HepG2 (cell line): Measurements from ENCODE around the gene ZBBX. TPM values are rescaled to one million over a fixed set of nuclear protein-coding genes. Genes with fewer than 3 reads are reported as not detected.

Experiments used
- ATAC-seq: fragments of 200-7000 bp; cut with Tn5 transposase; 3 replicates; pipeline ENCODE4 v1.9.1; 2020; ENCODE audit warnings: mild to moderate bottlenecking, moderate library complexity
- BruUV-seq: library from RNA; stranded (reverse); fragments of 400-500 nt; replicated peaks from 2 replicates; lab custom pipeline; 2021; lab: Mats Ljungman, UMichigan
- CTCF ChIA-PET: fragments of 300-600 bp; formaldehyde crosslinking; extraction: SDS; loops from one replicate; lab custom pipeline; 2021; ENCODE audit warnings: low total read pairs, inconsistent platforms, low intra/inter-chr PET ratio; lab: Yijun Ruan, JAX
- POLR2A ChIA-PET: fragments of 350-600 bp; sonication (Branson Sonifier 250); formaldehyde crosslinking; loops from one replicate; lab custom pipeline; 2020; ENCODE audit warnings: antibody characterized with exemption, inconsistent platforms; lab: Yijun Ruan, JAX
- DNase-seq: peaks from one replicate; pipeline ENCODE4 v3.0.0-alpha.2; 2015; ENCODE audit warnings: low spot score
- FAIRE-seq: peaks from 3 replicates; lab custom pipeline; 2011; peaks lifted over from hg19 to GRCh38; lab: Jason Lieb, UNC
- H2AFZ ChIP-seq: one replicate; pipeline ENCODE4 v1.6.1; 2011; ENCODE audit warnings: low read length, inconsistent platforms
- H3K27ac ChIP-seq: fragments of 300-600 bp; 3 replicates; pipeline ENCODE4 v1.8.0; 2011; ENCODE audit warnings: mixed run types, mild to moderate bottlenecking, mixed read lengths, low read length, inconsistent platforms; ENCODE audit not compliant: insufficient read depth; ENCODE audit errors: extremely low read length
- H3K27me3 ChIP-seq, 2 experiments: fragments of 200-600 bp in 1 of 2; 2 replicates in 1 of 2; 3 replicates in 1 of 2; pipeline versions ENCODE4 v1.6.0 to v1.8.0; 2011; ENCODE audit warnings: low read length in 2 of 2, mild to moderate bottlenecking in 2 of 2, moderate library complexity in 2 of 2, inconsistent platforms in 1 of 2; ENCODE audit not compliant: insufficient read depth in 2 of 2, control insufficient read depth in 1 of 2
- H3K36me3 ChIP-seq, 2 experiments: fragments of 200-600 bp in 1 of 2; replicated peaks in 1 of 2; 2 replicates in 1 of 2; 3 replicates in 1 of 2; pipeline versions ENCODE4 v1.5.1 to v1.8.0; 2011; ENCODE audit warnings: low read length in 2 of 2, inconsistent platforms in 1 of 2; ENCODE audit not compliant: insufficient read depth in 2 of 2, control insufficient read depth in 1 of 2
- H3K4me1 ChIP-seq: 2 replicates; pipeline ENCODE4 v1.5.1; 2012; ENCODE audit warnings: low read length, inconsistent platforms; ENCODE audit not compliant: insufficient read depth
- H3K4me2 ChIP-seq: 2 replicates; pipeline ENCODE4 v1.6.0; 2011; ENCODE audit warnings: low read depth, low read length, inconsistent platforms
- H3K4me3 ChIP-seq, 3 experiments: fragments of 200-600 bp in 1 of 3; sonication (generic), shearing (Covaris generic) in 1 of 3; replicated peaks in 1 of 3; 2 replicates each; pipeline ENCODE4 v1.5.1; 2011 to 2016; ENCODE audit warnings: low read length in 3 of 3, inconsistent platforms in 2 of 3, low read depth in 2 of 3, mild to moderate bottlenecking in 2 of 3, control low read depth in 1 of 3, mixed read lengths in 1 of 3; ENCODE audit not compliant: insufficient read depth in 1 of 3
- H3K79me2 ChIP-seq: one replicate; pipeline ENCODE4 v1.6.1; 2011; ENCODE audit warnings: low read length, inconsistent platforms; ENCODE audit not compliant: insufficient read depth
- H3K9ac ChIP-seq: 2 replicates; pipeline ENCODE4 v1.6.0; 2011; ENCODE audit warnings: mild to moderate bottlenecking, low read depth, low read length, inconsistent platforms; ENCODE audit not compliant: insufficient read depth
- H3K9me3 ChIP-seq: 2 replicates; pipeline ENCODE4 v1.5.1; 2012; ENCODE audit warnings: mild to moderate bottlenecking, low read length
- H4K20me1 ChIP-seq: 2 replicates; pipeline ENCODE4 v1.6.0; 2011; ENCODE audit warnings: inconsistent platforms, mild to moderate bottlenecking, low read length, moderate library complexity; ENCODE audit not compliant: insufficient read depth
- CAMTA2 ChIP-seq: sonication (generic); formaldehyde crosslinking; IDR thresholded peaks from 2 replicates; pipeline ENCODE4 v1.4.0; 2020; ENCODE audit warnings: mild to moderate bottlenecking, missing genetic modification reagents, borderline replicate concordance
- FOSL2 ChIP-seq: sonication (generic); formaldehyde crosslinking; IDR thresholded peaks from 2 replicates; pipeline ENCODE4 v1.4.0; 2020; ENCODE audit warnings: missing genetic modification reagents
- HIVEP1 ChIP-seq: sonication (generic); formaldehyde crosslinking; IDR thresholded peaks from 2 replicates; pipeline ENCODE4 v1.4.0; 2020; ENCODE audit warnings: mild to moderate bottlenecking, missing genetic modification reagents
- KLF9 ChIP-seq: IDR thresholded peaks from 2 replicates; pipeline ENCODE4 v1.6.1; 2016; ENCODE audit warnings: low read depth
- NR2F6 ChIP-seq, 2 experiments: IDR thresholded peaks; 2 replicates each; pipeline ENCODE4 v1.6.1; 2016; ENCODE audit warnings: antibody characterized with exemption in 1 of 2, mild to moderate bottlenecking in 1 of 2
- PHF8 ChIP-seq: sonication (generic); formaldehyde crosslinking; IDR thresholded peaks from 2 replicates; pipeline ENCODE4 v1.5.0; 2020; ENCODE audit warnings: missing genetic modification reagents
- POGZ ChIP-seq: sonication (generic); formaldehyde crosslinking; IDR thresholded peaks from 2 replicates; pipeline ENCODE4 v1.4.0; 2020; ENCODE audit warnings: mild to moderate bottlenecking, missing genetic modification reagents
- RAD21 ChIP-seq: fragments of 450-650 bp; formaldehyde crosslinking; IDR thresholded peaks from 2 replicates; pipeline ENCODE4 v1.5.0; 2020; ENCODE audit warnings: mild to moderate bottlenecking
- RFX3 ChIP-seq: IDR thresholded peaks from 2 replicates; pipeline ENCODE4 v1.6.1; 2016; ENCODE audit warnings: missing biosample characterization, missing genetic modification reagents
- SMC3 ChIP-seq: IDR thresholded peaks from 2 replicates; pipeline ENCODE4 v1.6.1; 2011; ENCODE audit warnings: low read length, improper control_type of control experiment
- STAG1 ChIP-seq: sonication (generic); formaldehyde crosslinking; IDR thresholded peaks from 2 replicates; pipeline ENCODE4 v1.4.0; 2020; ENCODE audit warnings: missing genetic modification reagents
- WGBS: methylation state at CpG from one replicate; pipeline ENCODE4 v1.1.6; 2017; ENCODE audit warnings: low lambda C conversion rate; 5-methylcytosine and 5-hydroxymethylcytosine counted together
- in situ Hi-C: cut with HindIII; loops from 2 replicates; pipeline ENCODE4 v1.10.0; 2017; ENCODE audit warnings: low pct_unique_long_range_greater_than_20kb; ENCODE audit not compliant: extremely low pct_ligation_motif_present
- intact Hi-C: fragments of 100-400 bp; cut with micrococcal nuclease; formaldehyde crosslinking; loops from one replicate; pipeline ENCODE4 v1.10.0; 2022; ENCODE audit not compliant: unreplicated experiment
- polyA plus RNA-seq, 8 experiments: library from polyadenylated mRNA; depleted of rRNA in 3 of 8; stranded (reverse) in 7 of 8; unstranded in 1 of 8; fragments of >200 nt; fragmentation: Illumina TruSeq in 4 of 8; extraction: Trizol in 4 of 8; gene quantifications; 2 replicates each; pipeline versions ENCODE4 v1.2.1 to v1.2.3, GENCODE V29; 2011 to 2016; ENCODE audit warnings: low read depth in 4 of 8, missing spikeins in 1 of 8, mixed read lengths in 1 of 8; ENCODE audit not compliant: insufficient read depth in 1 of 8
- total RNA-seq, 5 experiments: library from RNA; depleted of rRNA; stranded (reverse); fragments of >200 nt; fragmentation: Illumina TruSeq; extraction: Trizol; gene quantifications; 2 replicates each; pipeline ENCODE4 v1.2.3, GENCODE V29; 2016; ENCODE audit warnings: low read depth in 1 of 5
- TF ChIP-seq, protein P1 (sequence below), 2 experiments: sonication (generic) in 1 of 2; formaldehyde crosslinking in 1 of 2; IDR thresholded peaks; 2 replicates each; pipeline versions ENCODE4 v1.4.0 to v1.6.1; 2018 to 2020; ENCODE audit warnings: missing genetic modification reagents in 2 of 2, borderline replicate concordance in 1 of 2, low read depth in 1 of 2, mild to moderate bottlenecking in 1 of 2, missing biosample characterization in 1 of 2
- TF ChIP-seq, protein P2 (sequence below): sonication (generic); formaldehyde crosslinking; IDR thresholded peaks from 2 replicates; pipeline ENCODE4 v1.5.1; 2020; ENCODE audit warnings: mild to moderate bottlenecking, missing genetic modification reagents, borderline replicate concordance
- TF ChIP-seq, protein P3 (sequence below): sonication (generic); formaldehyde crosslinking; IDR thresholded peaks from 2 replicates; pipeline ENCODE4 v1.8.1; 2023; ENCODE audit warnings: mild to moderate bottlenecking, missing genetic modification reagents
- TF ChIP-seq, protein P4 (sequence below), 2 experiments: fragments of 450-650 bp in 1 of 2; sonication (generic) in 1 of 2; formaldehyde crosslinking; IDR thresholded peaks; 2 replicates each; pipeline versions ENCODE4 v1.5.0 to v1.8.0; 2020 to 2022; ENCODE audit warnings: mild to moderate bottlenecking in 1 of 2, missing genetic modification reagents in 1 of 2
- TF ChIP-seq, protein P5 (sequence below): sonication (generic); formaldehyde crosslinking; IDR thresholded peaks from 2 replicates; pipeline ENCODE4 v1.5.0; 2020; ENCODE audit warnings: mild to moderate bottlenecking, missing genetic modification reagents, moderate library complexity

The ZBBX gene
- total and polyA plus RNA-seq, 2 of the 13 experiments (the other 11 are each of a cell fraction or from before 2014, with no cell fraction given) = not detected

DNA sequence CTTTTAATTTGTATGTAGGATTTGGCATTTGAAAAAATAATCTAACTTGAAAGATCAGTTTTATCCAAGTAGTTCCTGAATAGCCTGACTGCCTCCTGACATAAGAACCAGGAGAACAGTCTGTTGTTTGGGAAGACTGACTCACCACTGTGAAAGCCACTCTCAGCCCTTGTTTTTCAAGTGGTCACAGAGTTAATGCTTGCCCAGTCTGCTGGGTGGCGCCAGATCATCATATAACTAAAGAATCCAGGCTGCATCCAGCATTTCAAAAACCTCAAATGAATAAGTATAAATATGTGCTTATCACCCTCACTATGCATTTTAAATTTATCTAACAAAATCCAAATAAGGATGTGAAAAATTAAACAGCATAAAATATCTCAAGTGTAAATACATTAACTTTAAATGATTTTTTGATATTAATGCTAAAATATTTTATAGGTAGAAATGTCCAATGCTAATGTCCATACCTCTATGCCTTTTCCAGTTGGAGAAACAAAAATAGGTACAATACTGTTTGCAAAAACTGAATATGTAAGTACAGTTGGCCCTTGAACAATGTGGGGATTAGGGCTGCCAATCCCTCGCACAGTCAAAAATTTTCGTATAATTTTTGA, 26.9 kb upstream of the ZBBX start:
- Histone ChIP-seq H3K9ac (no peak overlapping the region), H3K4me1 (no peaks in the 10 kb centered on the region), H3K4me2 (no peak overlapping the region), H3K27ac (no peak overlapping the region), H3K9me3 (no peaks in the 10 kb centered on the region), H3K27me3 (no peaks in the 10 kb centered on the region), H3K79me2 (no peaks in the 10 kb centered on the region), H3K4me3 (no peak overlapping the region), H3K36me3 (no peaks in the 10 kb centered on the region), H2AFZ (no peak overlapping the region), H4K20me1 (no peaks in the 10 kb centered on the region)
- POLR2A ChIA-PET = no interaction called here
- intact Hi-C loops (loop anchor here (1.0 to 10.0 kb wide), 5 partner anchors 86 to 638 kb away; no protein-coding TSS in a partner anchor), in situ Hi-C loops (loop anchor here (5.0 to 25.0 kb wide), 2 partner anchors 280 to 475 kb away; no protein-coding TSS in a partner anchor)
- BruUV-seq = no TSS peak
- TF ChIP-seq, protein P1, sequence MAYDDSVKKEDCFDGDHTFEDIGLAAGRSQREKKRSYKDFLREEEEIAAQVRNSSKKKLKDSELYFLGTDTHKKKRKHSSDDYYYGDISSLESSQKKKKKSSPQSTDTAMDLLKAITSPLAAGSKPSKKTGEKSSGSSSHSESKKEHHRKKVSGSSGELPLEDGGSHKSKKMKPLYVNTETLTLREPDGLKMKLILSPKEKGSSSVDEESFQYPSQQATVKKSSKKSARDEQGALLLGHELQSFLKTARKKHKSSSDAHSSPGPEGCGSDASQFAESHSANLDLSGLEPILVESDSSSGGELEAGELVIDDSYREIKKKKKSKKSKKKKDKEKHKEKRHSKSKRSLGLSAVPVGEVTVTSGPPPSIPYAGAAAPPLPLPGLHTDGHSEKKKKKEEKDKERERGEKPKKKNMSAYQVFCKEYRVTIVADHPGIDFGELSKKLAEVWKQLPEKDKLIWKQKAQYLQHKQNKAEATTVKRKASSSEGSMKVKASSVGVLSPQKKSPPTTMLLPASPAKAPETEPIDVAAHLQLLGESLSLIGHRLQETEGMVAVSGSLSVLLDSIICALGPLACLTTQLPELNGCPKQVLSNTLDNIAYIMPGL (CRISPR knock-in tag; IDR thresholded peaks at IDR 0.05; ENCODE audit: borderline replicate concordance in 1 of 2, low read depth in 1 of 2) = 0 out of 4 replicates have a peak, but pooled peaks of 1 of the 2 experiments have one; percentile 20
- peak; percentile 84 for TF ChIP-seq STAG1 (CRISPR knock-in tag)
- TF ChIP-seq NR2F6 (IDR thresholded peaks at IDR 0.05) = no peak
- TF ChIP-seq NR2F6 (CRISPR knock-in tag; IDR thresholded peaks at IDR 0.05) = peak; percentile 12; the same call in 1 of the 2 replicates
- peak; percentile 65 for TF ChIP-seq RAD21
- TF ChIP-seq FOSL2 (CRISPR knock-in tag) = peak; percentile 48; the same call in 1 of the 2 replicates
- no peak for TF ChIP-seq HIVEP1 (CRISPR knock-in tag)
- no peak for TF ChIP-seq POGZ
- TF ChIP-seq, protein P2, sequence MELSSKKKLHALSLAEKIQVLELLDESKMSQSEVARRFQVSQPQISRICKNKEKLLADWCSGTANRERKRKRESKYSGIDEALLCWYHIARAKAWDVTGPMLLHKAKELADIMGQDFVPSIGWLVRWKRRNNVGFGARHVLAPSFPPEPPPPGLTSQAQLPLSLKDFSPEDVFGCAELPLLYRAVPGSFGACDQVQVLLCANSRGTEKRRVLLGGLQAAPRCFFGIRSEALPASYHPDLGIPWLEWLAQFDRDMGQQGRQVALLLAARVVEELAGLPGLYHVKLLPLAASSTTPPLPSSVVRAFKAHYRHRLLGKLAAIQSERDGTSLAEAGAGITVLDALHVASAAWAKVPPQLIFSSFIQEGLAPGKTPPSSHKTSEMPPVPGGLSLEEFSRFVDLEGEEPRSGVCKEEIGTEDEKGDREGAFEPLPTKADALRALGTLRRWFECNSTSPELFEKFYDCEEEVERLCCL = no peak
- TF ChIP-seq, protein P3, sequence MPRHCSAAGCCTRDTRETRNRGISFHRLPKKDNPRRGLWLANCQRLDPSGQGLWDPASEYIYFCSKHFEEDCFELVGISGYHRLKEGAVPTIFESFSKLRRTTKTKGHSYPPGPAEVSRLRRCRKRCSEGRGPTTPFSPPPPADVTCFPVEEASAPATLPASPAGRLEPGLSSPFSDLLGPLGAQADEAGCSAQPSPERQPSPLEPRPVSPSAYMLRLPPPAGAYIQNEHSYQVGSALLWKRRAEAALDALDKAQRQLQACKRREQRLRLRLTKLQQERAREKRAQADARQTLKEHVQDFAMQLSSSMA (CRISPR knock-in tag) = no peak
- no peak for TF ChIP-seq PHF8 (CRISPR knock-in tag)
- no peak for TF ChIP-seq RFX3 (CRISPR knock-in tag)
- no peak for TF ChIP-seq KLF9
- no peak for TF ChIP-seq CAMTA2 (CRISPR knock-in tag)
- TF ChIP-seq, protein P4, sequence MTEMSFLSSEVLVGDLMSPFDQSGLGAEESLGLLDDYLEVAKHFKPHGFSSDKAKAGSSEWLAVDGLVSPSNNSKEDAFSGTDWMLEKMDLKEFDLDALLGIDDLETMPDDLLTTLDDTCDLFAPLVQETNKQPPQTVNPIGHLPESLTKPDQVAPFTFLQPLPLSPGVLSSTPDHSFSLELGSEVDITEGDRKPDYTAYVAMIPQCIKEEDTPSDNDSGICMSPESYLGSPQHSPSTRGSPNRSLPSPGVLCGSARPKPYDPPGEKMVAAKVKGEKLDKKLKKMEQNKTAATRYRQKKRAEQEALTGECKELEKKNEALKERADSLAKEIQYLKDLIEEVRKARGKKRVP (CRISPR knock-in tag; IDR thresholded peaks at IDR 0.05) = no peak
- TF ChIP-seq, protein P5, sequence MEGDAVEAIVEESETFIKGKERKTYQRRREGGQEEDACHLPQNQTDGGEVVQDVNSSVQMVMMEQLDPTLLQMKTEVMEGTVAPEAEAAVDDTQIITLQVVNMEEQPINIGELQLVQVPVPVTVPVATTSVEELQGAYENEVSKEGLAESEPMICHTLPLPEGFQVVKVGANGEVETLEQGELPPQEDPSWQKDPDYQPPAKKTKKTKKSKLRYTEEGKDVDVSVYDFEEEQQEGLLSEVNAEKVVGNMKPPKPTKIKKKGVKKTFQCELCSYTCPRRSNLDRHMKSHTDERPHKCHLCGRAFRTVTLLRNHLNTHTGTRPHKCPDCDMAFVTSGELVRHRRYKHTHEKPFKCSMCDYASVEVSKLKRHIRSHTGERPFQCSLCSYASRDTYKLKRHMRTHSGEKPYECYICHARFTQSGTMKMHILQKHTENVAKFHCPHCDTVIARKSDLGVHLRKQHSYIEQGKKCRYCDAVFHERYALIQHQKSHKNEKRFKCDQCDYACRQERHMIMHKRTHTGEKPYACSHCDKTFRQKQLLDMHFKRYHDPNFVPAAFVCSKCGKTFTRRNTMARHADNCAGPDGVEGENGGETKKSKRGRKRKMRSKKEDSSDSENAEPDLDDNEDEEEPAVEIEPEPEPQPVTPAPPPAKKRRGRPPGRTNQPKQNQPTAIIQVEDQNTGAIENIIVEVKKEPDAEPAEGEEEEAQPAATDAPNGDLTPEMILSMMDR (CRISPR knock-in tag) = peak; percentile 76
- TF ChIP-seq SMC3 = peak; percentile 57
- DNase-seq = peak; percentile 56
- FAIRE-seq = peak; percentile 59
- CTCF ChIA-PET = interaction anchor here (1.5 to 2.5 kb wide), 3 partner anchors 87 to 475 kb away, joined by 4 to 13 read pairs (median 11); no protein-coding TSS in a partner anchor
- peak; percentile 99 for ATAC-seq
- 47% methylated on average over 3 of the region's 3 CpGs for WGBS
